ENCODE data around the gene PRSS38. TPM values are rescaled to one million over a fixed set of nuclear protein-coding genes. Genes with fewer than 3 reads are reported as not detected.

Gene PRSS38
- total and polyA plus RNA-seq, 4 donors, result not detected

DNA sequence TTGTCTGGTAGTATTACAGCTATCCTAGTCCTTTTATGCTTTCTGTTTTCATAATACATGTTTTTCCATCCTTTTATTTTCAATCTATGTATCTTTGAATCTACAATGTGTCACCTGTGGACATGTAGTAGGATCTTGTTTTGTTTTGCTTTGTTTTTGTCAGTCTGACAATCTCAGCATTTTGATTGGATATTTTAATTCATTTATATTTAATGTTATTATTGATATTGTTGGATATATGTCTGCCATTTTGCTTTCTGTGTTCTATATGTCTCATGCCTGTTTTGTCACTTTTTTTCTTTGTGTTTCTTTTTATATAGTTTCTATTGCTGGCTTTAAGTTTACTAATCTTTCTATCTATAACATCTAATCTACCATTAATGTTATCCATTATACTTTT, 11.5 kb upstream of the PRSS38 start:
- no peak overlapping the region for H3K27ac ChIP-seq (ENCODE audit: low read depth, low read length)
- no peaks in the 10 kb centered on the region for H3K36me3 ChIP-seq (ENCODE audit: control insufficient read depth, insufficient read depth, low read length)
- H3K4me3 ChIP-seq (ENCODE audit: low read depth, low read length), result no peak overlapping the region
- H3K4me1 ChIP-seq (ENCODE audit: control insufficient read depth, insufficient read depth, low read length), result no peaks in the 10 kb centered on the region
- DNase-seq (ENCODE audit: low read depth in 4 of 6, low spot score in 6 of 6), result no peak
- H3K9me3 ChIP-seq (ENCODE audit: control insufficient read depth, insufficient read depth, low read length), result no peaks in the 10 kb centered on the region
- H3K27me3 ChIP-seq (ENCODE audit: control insufficient read depth, insufficient read depth, low read length), result peaks cover 4% of the 10 kb centered on the region

DNA sequence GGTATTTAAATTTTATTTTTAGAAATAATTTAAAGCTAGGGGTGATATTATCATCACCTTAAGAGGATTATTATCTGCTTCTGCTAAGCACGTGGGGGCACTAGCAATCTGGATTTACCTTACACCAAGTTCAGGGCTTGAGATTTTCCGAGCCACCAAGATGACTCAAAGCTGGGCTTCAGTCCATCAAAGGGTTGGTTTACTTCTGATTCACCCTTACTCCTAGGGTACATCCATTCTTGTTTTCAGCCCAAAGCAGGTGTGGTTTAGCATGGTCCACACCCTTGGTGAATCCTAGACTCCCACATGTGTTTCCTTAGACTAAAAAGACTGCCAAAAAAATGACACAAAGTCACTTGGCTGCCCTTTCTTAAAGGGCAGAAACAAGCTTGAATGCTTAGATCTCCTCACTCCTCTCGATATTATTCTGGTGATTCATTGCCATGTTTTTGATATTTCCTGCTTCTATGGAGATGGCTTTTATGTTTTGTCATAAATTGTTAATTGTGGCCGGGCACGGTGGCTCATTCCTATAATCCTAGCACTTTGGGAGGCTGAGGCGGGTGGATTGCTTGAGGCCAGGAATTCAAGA, 9.8 kb upstream of the PRSS38 start:
- Histone ChIP-seq H3K4me3 (ENCODE audit: low read depth, low read length) (no peak overlapping the region), H3K36me3 (ENCODE audit: control insufficient read depth, insufficient read depth, low read length) (no peaks in the 10 kb centered on the region), H3K27me3 (ENCODE audit: control insufficient read depth, insufficient read depth, low read length) (no peaks in the 10 kb centered on the region), H3K9me3 (ENCODE audit: control insufficient read depth, insufficient read depth, low read length) (no peaks in the 10 kb centered on the region), H3K27ac (ENCODE audit: low read depth, low read length) (no peak overlapping the region), H3K4me1 (ENCODE audit: control insufficient read depth, insufficient read depth, low read length) (no peaks in the 10 kb centered on the region)
- WGBS (ENCODE audit: insufficient coverage), result 91% methylated on average over 5 of the region's 6 CpGs
- DNase-seq (ENCODE audit: low read depth in 4 of 6, low spot score in 6 of 6), result no peak

DNA sequence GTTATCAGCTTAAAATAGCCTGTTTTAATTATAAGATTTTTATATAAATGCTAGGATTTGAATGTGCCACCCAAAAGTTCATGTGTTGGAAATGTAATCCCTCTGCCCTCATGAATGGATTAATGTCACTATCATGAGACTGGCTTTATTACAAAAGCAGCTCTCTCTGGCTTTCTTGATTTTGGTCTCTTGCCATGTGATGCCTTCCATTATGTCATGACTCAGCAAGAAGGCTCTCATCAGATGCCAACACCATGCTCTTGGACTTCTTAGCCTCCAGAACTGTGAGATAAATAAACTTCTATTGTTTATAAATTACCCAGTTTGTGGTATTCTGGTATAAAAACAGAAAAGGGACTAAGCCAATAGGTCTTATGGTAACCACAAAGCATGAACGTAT, 6.9 kb upstream of the PRSS38 start:
- Histone ChIP-seq H3K9me3 (ENCODE audit: control insufficient read depth, insufficient read depth, low read length) (peaks cover under 1% of the 10 kb centered on the region), H3K4me3 (ENCODE audit: low read depth, low read length) (no peak overlapping the region), H3K4me1 (ENCODE audit: control insufficient read depth, insufficient read depth, low read length) (no peaks in the 10 kb centered on the region), H3K27me3 (ENCODE audit: control insufficient read depth, insufficient read depth, low read length) (no peaks in the 10 kb centered on the region), H3K27ac (ENCODE audit: low read depth, low read length) (no peak overlapping the region), H3K36me3 (ENCODE audit: control insufficient read depth, insufficient read depth, low read length) (no peaks in the 10 kb centered on the region)
- no CpG with 5 or more reads among the region's 1 CpG for WGBS (ENCODE audit: insufficient coverage)
- no peak for DNase-seq (ENCODE audit: low read depth in 4 of 6, low spot score in 6 of 6)

DNA sequence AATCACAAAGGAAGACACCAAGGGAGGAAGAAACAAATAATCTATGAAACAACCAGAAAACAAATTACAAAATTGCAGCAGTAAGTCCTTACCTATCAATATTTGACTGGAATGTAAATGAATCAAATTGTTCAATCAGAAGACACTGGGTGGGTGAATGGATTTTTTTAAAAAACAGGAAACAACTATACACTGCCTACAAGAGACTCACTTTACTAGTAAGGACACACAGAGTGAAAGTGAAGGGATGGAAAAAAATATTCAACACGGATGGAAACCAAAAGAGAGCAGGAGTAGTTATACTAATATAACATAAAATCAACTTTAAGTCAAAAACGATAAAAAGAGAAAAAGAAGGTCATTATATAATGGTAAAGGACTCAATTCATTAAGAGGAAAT, 6.4 kb upstream of the PRSS38 start:
- no peak overlapping the region for H3K27ac ChIP-seq (ENCODE audit: low read depth, low read length)
- no peaks in the 10 kb centered on the region for H3K27me3 ChIP-seq (ENCODE audit: control insufficient read depth, insufficient read depth, low read length)
- no CpG with 5 or more reads among the region's 2 CpGs for WGBS (ENCODE audit: insufficient coverage)
- no peaks in the 10 kb centered on the region for H3K4me1 ChIP-seq (ENCODE audit: control insufficient read depth, insufficient read depth, low read length)
- H3K9me3 ChIP-seq (ENCODE audit: control insufficient read depth, insufficient read depth, low read length), result peaks cover 5% of the 10 kb centered on the region
- no peak overlapping the region for H3K4me3 ChIP-seq (ENCODE audit: low read depth, low read length)
- no peak for DNase-seq (ENCODE audit: low read depth in 4 of 6, low spot score in 6 of 6)
- H3K36me3 ChIP-seq (ENCODE audit: control insufficient read depth, insufficient read depth, low read length), result no peaks in the 10 kb centered on the region

DNA sequence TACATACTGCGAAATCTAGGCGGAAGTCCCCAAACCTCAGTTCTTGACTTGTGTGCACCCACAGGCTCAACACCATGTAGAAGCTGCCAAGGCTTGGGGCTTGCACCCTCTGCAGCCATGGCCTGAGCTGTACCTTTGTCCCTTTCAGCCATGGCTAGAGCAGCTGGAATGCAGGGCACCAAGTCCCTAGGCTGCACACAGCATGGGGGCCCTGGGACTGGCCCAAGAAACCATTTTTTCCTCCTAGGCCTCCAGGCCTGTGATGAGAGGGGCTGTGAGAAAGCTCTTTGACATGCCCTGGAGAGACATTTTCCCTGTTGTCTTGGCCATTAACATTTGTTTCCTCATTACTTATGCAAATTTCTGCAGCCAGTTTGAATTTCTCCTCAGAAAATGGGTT, 1.5 kb upstream of the PRSS38 start:
- WGBS (ENCODE audit: insufficient coverage), result 98% methylated on average over 2 of the region's 2 CpGs
- Histone ChIP-seq H3K36me3 (ENCODE audit: control insufficient read depth, insufficient read depth, low read length) (no peaks in the 10 kb centered on the region), H3K9me3 (ENCODE audit: control insufficient read depth, insufficient read depth, low read length) (peaks cover 5% of the 10 kb centered on the region)

DNA sequence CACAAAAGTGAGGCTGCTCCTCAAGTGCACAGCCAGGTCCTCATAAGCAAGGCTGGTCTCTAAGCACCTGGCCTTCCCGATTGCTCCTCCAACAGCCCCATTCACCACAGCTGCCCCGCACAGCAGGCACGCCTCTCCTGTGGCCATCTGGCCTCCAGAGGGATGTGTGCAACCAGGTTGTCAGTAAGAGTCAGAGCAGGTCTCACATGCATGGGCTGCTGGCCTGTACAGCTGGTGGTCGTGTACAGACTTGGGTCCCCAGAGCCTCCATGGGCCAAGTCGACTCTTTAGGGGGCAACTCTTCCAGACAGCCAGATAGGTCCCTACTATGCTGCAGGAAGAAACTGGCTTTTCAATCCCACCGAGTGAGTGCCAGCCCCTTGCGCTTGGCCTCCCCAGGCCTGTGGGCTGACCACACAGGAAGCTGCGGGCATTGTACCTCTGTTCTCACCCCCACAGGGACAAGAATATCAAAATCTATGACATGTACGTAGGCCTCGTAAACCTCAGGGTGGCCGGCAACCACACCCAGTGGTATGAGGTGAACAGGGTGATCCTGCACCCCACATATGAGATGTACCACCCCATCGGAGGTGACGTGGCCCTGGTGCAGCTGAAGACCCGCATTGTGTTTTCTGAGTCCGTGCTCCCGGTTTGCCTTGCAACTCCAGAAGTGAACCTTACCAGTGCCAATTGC, 1.4 kb downstream of the PRSS38 start:
- Histone ChIP-seq H3K36me3 (ENCODE audit: control insufficient read depth, insufficient read depth, low read length) (no peaks in the 10 kb centered on the region), H3K4me3 (ENCODE audit: low read depth, low read length) (no peak overlapping the region), H3K9me3 (ENCODE audit: control insufficient read depth, insufficient read depth, low read length) (peaks cover 7% of the 10 kb centered on the region), H3K27me3 (ENCODE audit: control insufficient read depth, insufficient read depth, low read length) (no peaks in the 10 kb centered on the region), H3K4me1 (ENCODE audit: control insufficient read depth, insufficient read depth, low read length) (no peaks in the 10 kb centered on the region), H3K27ac (ENCODE audit: low read depth, low read length) (no peak overlapping the region)
- WGBS (ENCODE audit: insufficient coverage), result 92% methylated on average over 14 of the region's 16 CpGs
- DNase-seq (ENCODE audit: low read depth in 4 of 6, low spot score in 6 of 6), result no peak

More for the DNA sequence above, 1.5 kb upstream of the PRSS38 start:
- H3K4me1 ChIP-seq (ENCODE audit: control insufficient read depth, insufficient read depth, low read length), result no peaks in the 10 kb centered on the region
- H3K27me3 ChIP-seq (ENCODE audit: control insufficient read depth, insufficient read depth, low read length), result no peaks in the 10 kb centered on the region
- no peak overlapping the region for H3K27ac ChIP-seq (ENCODE audit: low read depth, low read length)
- H3K4me3 ChIP-seq (ENCODE audit: low read depth, low read length), result no peak overlapping the region
- no peak for DNase-seq (ENCODE audit: low read depth in 4 of 6, low spot score in 6 of 6)

DNA sequence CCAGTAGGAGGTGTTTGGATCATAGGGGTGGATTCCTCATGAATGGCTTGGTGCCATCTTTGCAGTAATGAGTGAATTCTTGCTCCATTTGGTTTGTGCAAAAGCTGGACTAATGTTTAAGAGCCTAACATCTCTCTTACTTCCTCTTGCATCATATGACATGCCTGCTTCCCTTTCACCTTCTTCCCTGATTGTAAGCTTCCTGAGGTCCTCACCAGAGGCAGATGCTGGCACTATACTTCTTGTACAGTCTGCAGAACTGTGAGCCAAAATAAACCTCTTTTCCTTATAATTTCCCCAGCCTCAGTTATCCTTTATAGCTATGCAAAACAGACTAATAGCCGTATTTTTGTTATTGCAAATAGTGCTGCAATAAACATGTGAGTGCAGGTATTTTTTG, 8.1 kb downstream of the PRSS38 start:
- H3K36me3 ChIP-seq (ENCODE audit: control insufficient read depth, insufficient read depth, low read length), result no peaks in the 10 kb centered on the region
- no peak overlapping the region for H3K27ac ChIP-seq (ENCODE audit: low read depth, low read length)
- no CpG with 5 or more reads among the region's 1 CpG for WGBS (ENCODE audit: insufficient coverage)

DNA sequence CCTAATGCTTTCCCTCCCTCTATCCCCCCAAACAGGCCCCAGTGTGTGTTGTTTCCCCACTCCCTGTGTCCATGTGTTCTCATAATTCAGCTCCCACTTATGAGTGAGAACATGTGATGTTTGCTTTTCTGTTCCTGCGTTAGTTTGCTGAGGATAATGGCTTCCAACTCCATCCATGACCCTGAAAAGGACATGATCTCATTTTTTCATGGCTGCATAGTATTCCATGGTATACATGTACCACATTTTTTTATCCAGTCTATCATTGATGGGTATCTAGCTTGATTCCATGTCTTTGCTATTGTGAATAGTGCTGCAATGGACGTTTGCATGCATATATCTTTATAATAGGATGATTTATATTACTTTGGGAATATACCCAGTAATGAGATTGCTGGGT, 8.7 kb downstream of the PRSS38 start:
- Histone ChIP-seq H3K9me3 (ENCODE audit: control insufficient read depth, insufficient read depth, low read length) (peaks cover 3% of the 10 kb centered on the region), H3K4me1 (ENCODE audit: control insufficient read depth, insufficient read depth, low read length) (no peaks in the 10 kb centered on the region), H3K36me3 (ENCODE audit: control insufficient read depth, insufficient read depth, low read length) (no peaks in the 10 kb centered on the region), H3K4me3 (ENCODE audit: low read depth, low read length) (no peak overlapping the region), H3K27ac (ENCODE audit: low read depth, low read length) (no peak overlapping the region), H3K27me3 (ENCODE audit: control insufficient read depth, insufficient read depth, low read length) (no peaks in the 10 kb centered on the region)
- DNase-seq (ENCODE audit: low read depth in 4 of 6, low spot score in 6 of 6), result no peak
- no CpG with 5 or more reads among the region's 2 CpGs for WGBS (ENCODE audit: insufficient coverage)

More for the DNA sequence above, 8.1 kb downstream of the PRSS38 start:
- Histone ChIP-seq H3K27me3 (ENCODE audit: control insufficient read depth, insufficient read depth, low read length) (no peaks in the 10 kb centered on the region), H3K4me1 (ENCODE audit: control insufficient read depth, insufficient read depth, low read length) (no peaks in the 10 kb centered on the region), H3K9me3 (ENCODE audit: control insufficient read depth, insufficient read depth, low read length) (peaks cover 2% of the 10 kb centered on the region), H3K4me3 (ENCODE audit: low read depth, low read length) (no peak overlapping the region)
- no peak for DNase-seq (ENCODE audit: low read depth in 4 of 6, low spot score in 6 of 6)

DNA sequence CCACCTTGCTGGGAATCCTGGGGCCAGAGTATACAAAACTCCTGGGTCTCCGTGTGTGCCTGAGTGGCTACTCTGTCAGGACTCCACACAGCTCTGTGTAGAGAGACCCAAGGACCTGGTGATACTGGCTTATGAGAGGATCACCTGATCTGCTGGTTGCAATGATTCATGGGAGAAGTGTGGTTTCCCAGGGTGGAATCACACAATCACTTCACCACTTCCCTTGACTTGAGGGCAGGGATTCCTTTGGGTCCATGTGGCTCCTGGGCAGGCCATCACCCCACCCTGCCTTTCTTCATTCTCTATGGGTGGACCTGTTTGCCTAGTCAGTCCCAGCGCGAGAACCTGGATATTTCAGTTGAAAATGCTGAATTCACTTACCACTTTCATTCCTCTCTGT, 13.3 kb downstream of the PRSS38 start:
- Histone ChIP-seq H3K27me3 (ENCODE audit: control insufficient read depth, insufficient read depth, low read length) (no peaks in the 10 kb centered on the region), H3K36me3 (ENCODE audit: control insufficient read depth, insufficient read depth, low read length) (no peaks in the 10 kb centered on the region), H3K4me3 (ENCODE audit: low read depth, low read length) (no peak overlapping the region), H3K27ac (ENCODE audit: low read depth, low read length) (no peak overlapping the region), H3K4me1 (ENCODE audit: control insufficient read depth, insufficient read depth, low read length) (no peaks in the 10 kb centered on the region), H3K9me3 (ENCODE audit: control insufficient read depth, insufficient read depth, low read length) (peaks cover 1% of the 10 kb centered on the region)
- no peak for DNase-seq (ENCODE audit: low read depth in 4 of 6, low spot score in 6 of 6)
- WGBS (ENCODE audit: insufficient coverage), result 90% methylated on average over 2 of the region's 3 CpGs

DNA sequence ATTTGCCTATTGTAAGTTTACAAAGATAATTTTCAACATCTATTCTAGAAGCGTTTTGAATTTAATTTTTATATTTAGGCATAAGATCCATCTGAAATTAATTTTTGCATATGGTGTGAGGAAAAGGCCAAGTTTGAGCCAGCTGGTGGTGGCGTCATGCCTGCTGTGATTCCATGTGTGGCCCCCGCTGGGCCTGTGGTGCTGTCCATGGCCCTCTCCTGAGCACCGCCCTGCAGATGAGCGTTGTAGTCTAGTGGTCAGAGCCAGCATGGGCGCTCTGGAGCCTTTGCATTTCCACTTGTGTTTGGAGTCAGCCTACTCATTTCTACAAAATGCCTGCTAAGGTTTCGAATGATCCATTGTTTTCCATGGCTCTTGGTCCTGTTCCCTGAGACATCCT, 22.7 kb downstream of the PRSS38 start:
- H3K27ac ChIP-seq (ENCODE audit: low read depth, low read length), result no peak overlapping the region
- H3K36me3 ChIP-seq (ENCODE audit: control insufficient read depth, insufficient read depth, low read length), result no peaks in the 10 kb centered on the region
- H3K27me3 ChIP-seq (ENCODE audit: control insufficient read depth, insufficient read depth, low read length), result no peaks in the 10 kb centered on the region
- H3K4me3 ChIP-seq (ENCODE audit: low read depth, low read length), result no peak overlapping the region
- 87% methylated on average over 6 of the region's 7 CpGs for WGBS (ENCODE audit: insufficient coverage)
- DNase-seq (ENCODE audit: low read depth in 4 of 6, low spot score in 6 of 6), result no peak
- H3K9me3 ChIP-seq (ENCODE audit: control insufficient read depth, insufficient read depth, low read length), result no peaks in the 10 kb centered on the region
- no peaks in the 10 kb centered on the region for H3K4me1 ChIP-seq (ENCODE audit: control insufficient read depth, insufficient read depth, low read length)
